Measurements from ENCODE around the gene RPH3AL. TPM values are rescaled to one million over a fixed set of nuclear protein-coding genes. Genes with fewer than 3 reads are reported as not detected.

Gene RPH3AL
- total and polyA plus RNA-seq, 2 of the 8 experiments (the other 6 are each of a cell fraction or from before 2014, with no cell fraction given), result 5.6 to 5.8 TPM

GRCh38 chr17:274902-275301 is 77.7 kb downstream of the RPH3AL start (continued):
- TF ChIP-seq BACH1 (IDR thresholded peaks at IDR 0.05; ENCODE audit: low read length), result no peak
- TF ChIP-seq SP4 (IDR thresholded peaks at IDR 0.05; ENCODE audit: low read length), result no peak
- TF ChIP-seq, protein P1, sequence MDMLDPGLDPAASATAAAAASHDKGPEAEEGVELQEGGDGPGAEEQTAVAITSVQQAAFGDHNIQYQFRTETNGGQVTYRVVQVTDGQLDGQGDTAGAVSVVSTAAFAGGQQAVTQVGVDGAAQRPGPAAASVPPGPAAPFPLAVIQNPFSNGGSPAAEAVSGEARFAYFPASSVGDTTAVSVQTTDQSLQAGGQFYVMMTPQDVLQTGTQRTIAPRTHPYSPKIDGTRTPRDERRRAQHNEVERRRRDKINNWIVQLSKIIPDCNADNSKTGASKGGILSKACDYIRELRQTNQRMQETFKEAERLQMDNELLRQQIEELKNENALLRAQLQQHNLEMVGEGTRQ (IDR thresholded peaks at IDR 0.05; ENCODE audit: low read length), result no peak
- no peak for TF ChIP-seq RXRA (IDR thresholded peaks at IDR 0.05; ENCODE audit: insufficient read depth, low read depth, low read length)
- no peak for TF ChIP-seq CEBPB (IDR thresholded peaks at IDR 0.05; ENCODE audit: low read depth, low read length)
- no peak for TF ChIP-seq POLR2A (IDR thresholded peaks at IDR 0.05; ENCODE audit: control extremely low read depth in 1 of 2, low read depth in 2 of 2, low read length in 2 of 2)

Measured in H1 (cell line).